SK-N-SH (cell line): ENCODE measurements around the gene CDH23.

Experiments used
- CTCF ChIP-seq: fragments of 200-600 bp; sonication (generic); IDR thresholded peaks from 2 replicates; pipeline ENCODE4 v1.6.1; 2017; ENCODE audit warnings: antibody characterized with exemption, mild to moderate bottlenecking, moderate library complexity
- EZH2phosphoT487 ChIP-seq: fragments of 200-600 bp; sonication (generic); IDR thresholded peaks from 2 replicates; pipeline ENCODE4 v1.6.1; 2017; ENCODE audit warnings: low read depth, mixed run types, mild to moderate bottlenecking, antibody characterized with exemption, moderate library complexity, borderline replicate concordance
- RFX5 ChIP-seq: IDR thresholded peaks from 2 replicates; pipeline ENCODE4 v1.6.1; 2012; ENCODE audit warnings: mild to moderate bottlenecking, improper control_type of control experiment, low read length
- TF ChIP-seq, protein P1 (sequence below): IDR thresholded peaks from 2 replicates; pipeline ENCODE4 v1.4.0; 2012; ENCODE audit warnings: low read depth, borderline replicate concordance

DNA sequence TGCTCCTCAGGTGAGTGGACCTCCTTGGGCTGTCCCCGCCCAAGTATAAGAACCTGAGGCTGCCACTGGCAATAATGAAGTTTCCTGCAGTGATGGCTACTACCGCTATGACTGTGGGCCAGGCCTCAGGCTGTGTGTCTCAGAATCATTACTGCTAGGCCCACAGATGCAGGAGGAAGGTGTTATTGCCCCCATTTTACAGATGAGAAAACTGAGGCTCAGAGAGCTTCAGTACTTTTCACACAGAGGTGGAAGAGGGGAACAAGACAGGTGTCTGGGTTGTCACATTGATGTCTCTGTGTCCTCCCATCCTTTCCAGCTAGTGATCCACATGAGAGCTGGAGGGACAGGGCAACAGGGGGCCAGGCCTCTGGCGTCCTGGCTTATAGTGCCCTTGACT lies 155.2 kb downstream of the CDH23 start:
- no peak for TF ChIP-seq EZH2phosphoT487
- TF ChIP-seq CTCF: no peak
- TF ChIP-seq, protein P1, sequence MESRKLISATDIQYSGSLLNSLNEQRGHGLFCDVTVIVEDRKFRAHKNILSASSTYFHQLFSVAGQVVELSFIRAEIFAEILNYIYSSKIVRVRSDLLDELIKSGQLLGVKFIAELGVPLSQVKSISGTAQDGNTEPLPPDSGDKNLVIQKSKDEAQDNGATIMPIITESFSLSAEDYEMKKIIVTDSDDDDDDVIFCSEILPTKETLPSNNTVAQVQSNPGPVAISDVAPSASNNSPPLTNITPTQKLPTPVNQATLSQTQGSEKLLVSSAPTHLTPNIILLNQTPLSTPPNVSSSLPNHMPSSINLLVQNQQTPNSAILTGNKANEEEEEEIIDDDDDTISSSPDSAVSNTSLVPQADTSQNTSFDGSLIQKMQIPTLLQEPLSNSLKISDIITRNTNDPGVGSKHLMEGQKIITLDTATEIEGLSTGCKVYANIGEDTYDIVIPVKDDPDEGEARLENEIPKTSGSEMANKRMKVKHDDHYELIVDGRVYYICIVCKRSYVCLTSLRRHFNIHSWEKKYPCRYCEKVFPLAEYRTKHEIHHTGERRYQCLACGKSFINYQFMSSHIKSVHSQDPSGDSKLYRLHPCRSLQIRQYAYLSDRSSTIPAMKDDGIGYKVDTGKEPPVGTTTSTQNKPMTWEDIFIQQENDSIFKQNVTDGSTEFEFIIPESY: no peak
- TF ChIP-seq RFX5: no peak
